Measurements from ENCODE around the gene ZNHIT3. TPM values are rescaled to one million over a fixed set of nuclear protein-coding genes. Genes with fewer than 3 reads are reported as not detected.

ZNHIT3 gene
- total RNA-seq, 3 donors from 2014 or later = 19.0 to 33.7 (median 29.3) TPM

DNA sequence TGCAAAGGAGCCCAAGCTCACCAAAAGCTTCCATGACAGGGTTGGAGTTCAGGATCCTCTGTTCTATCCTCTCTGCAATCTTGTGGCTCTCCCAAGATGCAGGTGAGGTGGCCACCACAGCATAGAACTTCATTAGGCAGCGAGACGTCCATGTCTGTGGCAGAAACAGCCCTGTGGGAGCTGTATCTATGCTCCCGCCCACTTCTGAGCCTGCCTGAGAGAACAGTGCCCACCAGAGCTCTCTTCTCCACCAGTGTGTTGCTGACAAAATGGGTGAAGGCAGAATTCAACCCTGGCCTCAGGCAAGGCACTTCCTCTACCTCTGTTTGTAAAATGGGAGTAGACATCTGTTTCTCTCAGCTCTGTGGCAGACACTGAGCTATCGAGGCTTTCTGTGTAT, 29.4 kb downstream of the ZNHIT3 start:
- Histone ChIP-seq H3K27me3 (no peaks in the 10 kb centered on the region), H3K36me3 (no peaks in the 10 kb centered on the region)

GRCh38 chr17:36523113-36523512, 36.6 kb downstream of the ZNHIT3 start:
- TF ChIP-seq POLR2AphosphoS5 (IDR thresholded peaks at IDR 0.05) (no peak), POLR2A (IDR thresholded peaks at IDR 0.05) (no peak)
- no peak for DNase-seq (ENCODE audit: low spot score in 2 of 2)
- intact Hi-C loops (cut with DNase I; ENCODE audit: low total_unique reads) = no loop called here
- no peaks in the 10 kb centered on the region for H3K9me3 ChIP-seq
- H3K4me3 ChIP-seq = no peak overlapping the region
- no peaks in the 10 kb centered on the region for H3K27me3 ChIP-seq
- H3K36me3 ChIP-seq = no peaks in the 10 kb centered on the region
- H3K27ac ChIP-seq = no peak overlapping the region
- no peaks in the 10 kb centered on the region for H3K4me1 ChIP-seq

More for the DNA sequence above, 29.4 kb downstream of the ZNHIT3 start:
- no peak overlapping the region for H3K4me3 ChIP-seq
- no peaks in the 10 kb centered on the region for H3K9me3 ChIP-seq
- no peaks in the 10 kb centered on the region for H3K4me1 ChIP-seq
- intact Hi-C loops (cut with DNase I; ENCODE audit: low total_unique reads) = no loop called here
- no peak for DNase-seq (ENCODE audit: low spot score in 2 of 2)
- no peak overlapping the region for H3K27ac ChIP-seq
- TF ChIP-seq, protein P1, sequence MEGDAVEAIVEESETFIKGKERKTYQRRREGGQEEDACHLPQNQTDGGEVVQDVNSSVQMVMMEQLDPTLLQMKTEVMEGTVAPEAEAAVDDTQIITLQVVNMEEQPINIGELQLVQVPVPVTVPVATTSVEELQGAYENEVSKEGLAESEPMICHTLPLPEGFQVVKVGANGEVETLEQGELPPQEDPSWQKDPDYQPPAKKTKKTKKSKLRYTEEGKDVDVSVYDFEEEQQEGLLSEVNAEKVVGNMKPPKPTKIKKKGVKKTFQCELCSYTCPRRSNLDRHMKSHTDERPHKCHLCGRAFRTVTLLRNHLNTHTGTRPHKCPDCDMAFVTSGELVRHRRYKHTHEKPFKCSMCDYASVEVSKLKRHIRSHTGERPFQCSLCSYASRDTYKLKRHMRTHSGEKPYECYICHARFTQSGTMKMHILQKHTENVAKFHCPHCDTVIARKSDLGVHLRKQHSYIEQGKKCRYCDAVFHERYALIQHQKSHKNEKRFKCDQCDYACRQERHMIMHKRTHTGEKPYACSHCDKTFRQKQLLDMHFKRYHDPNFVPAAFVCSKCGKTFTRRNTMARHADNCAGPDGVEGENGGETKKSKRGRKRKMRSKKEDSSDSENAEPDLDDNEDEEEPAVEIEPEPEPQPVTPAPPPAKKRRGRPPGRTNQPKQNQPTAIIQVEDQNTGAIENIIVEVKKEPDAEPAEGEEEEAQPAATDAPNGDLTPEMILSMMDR (IDR thresholded peaks at IDR 0.05) = no peak
- no peak for TF ChIP-seq POLR2AphosphoS5 (IDR thresholded peaks at IDR 0.05)
- no peak for TF ChIP-seq POLR2A (IDR thresholded peaks at IDR 0.05)

DNA sequence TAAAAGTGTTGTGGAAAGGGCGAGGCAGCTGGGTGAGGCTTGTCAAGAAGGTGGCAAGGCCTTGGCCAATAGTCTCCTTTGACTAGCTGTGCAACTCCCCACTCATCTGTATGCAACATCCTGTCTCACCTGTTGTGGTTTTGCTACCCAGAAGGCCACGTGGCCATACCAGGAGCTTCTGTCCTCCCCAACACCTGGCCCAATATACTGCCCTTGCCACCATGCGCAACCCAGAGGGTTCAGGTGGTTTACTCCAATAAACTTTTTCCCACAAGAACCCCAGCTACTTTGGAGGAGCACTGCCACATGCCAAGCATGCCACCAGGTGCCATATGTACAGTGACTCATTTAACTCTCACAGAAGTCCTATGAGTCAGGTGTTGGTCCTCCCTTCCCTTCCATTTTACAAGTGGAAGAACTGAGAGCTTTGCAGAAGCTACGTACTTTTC, 38.0 kb downstream of the ZNHIT3 start:
- DNase-seq (ENCODE audit: low spot score in 2 of 2) = no peak

DNA sequence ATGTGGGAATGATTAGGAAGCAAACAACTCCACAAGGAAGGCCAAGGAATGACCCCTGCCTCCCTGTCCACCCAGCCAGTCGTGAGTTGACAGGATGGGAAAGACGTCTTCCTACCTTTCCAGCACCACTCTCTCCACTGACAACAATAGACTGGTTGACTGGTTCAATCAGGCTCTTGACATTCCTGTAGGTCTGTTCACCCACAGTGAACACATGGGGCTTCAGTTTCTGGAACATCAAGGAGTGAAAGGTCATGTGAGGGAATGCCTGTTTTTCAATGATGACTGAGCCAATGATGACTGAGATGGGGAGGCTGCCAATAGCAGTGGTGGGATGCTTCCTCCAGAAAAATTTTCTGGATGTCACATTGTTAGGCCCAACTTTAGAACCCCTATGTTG, 38.6 kb downstream of the ZNHIT3 start:
- no peak for DNase-seq (ENCODE audit: low spot score in 2 of 2)
- intact Hi-C loops (cut with DNase I; ENCODE audit: low total_unique reads) = no loop called here
- Histone ChIP-seq H3K27ac (no peak overlapping the region), H3K9me3 (no peaks in the 10 kb centered on the region), H3K4me3 (no peak overlapping the region), H3K4me1 (no peaks in the 10 kb centered on the region), H3K27me3 (no peaks in the 10 kb centered on the region), H3K36me3 (no peaks in the 10 kb centered on the region)
- TF ChIP-seq POLR2AphosphoS5 (IDR thresholded peaks at IDR 0.05) (no peak), POLR2A (IDR thresholded peaks at IDR 0.05) (no peak)
- TF ChIP-seq, protein P1 (IDR thresholded peaks at IDR 0.05) = no peak

More for the DNA sequence above, 38.0 kb downstream of the ZNHIT3 start:
- intact Hi-C loops (cut with DNase I; ENCODE audit: low total_unique reads) = no loop called here
- H3K9me3 ChIP-seq = no peaks in the 10 kb centered on the region
- H3K4me3 ChIP-seq = no peak overlapping the region
- H3K27me3 ChIP-seq = no peaks in the 10 kb centered on the region
- no peaks in the 10 kb centered on the region for H3K36me3 ChIP-seq
- TF ChIP-seq POLR2AphosphoS5 (IDR thresholded peaks at IDR 0.05) (no peak), POLR2A (IDR thresholded peaks at IDR 0.05) (no peak)
- TF ChIP-seq, protein P1 (IDR thresholded peaks at IDR 0.05) = no peak
- no peaks in the 10 kb centered on the region for H3K4me1 ChIP-seq
- no peak overlapping the region for H3K27ac ChIP-seq

DNA sequence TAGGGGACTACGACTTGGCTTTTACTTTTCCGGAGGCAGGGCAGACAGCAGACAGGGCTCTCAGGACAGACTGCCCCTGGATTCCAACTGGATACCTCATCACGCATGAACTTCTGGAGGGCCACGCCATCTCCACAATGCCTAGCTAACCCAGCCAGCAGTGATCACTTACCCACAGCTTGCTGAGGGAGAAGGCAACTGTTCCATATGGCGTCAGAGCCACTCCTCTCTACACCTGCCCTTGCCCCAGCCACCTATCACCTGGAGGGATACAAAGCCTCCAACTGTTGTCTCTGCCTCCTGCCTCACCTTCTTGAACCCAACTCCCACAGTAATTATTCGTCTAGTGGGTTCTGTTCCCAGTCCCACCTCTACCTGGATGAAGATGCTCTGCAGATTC, 39.4 kb downstream of the ZNHIT3 start:
- DNase-seq (ENCODE audit: low spot score in 2 of 2) = no peak
- Histone ChIP-seq H3K27ac (no peak overlapping the region), H3K27me3 (no peaks in the 10 kb centered on the region), H3K4me1 (no peaks in the 10 kb centered on the region), H3K9me3 (no peaks in the 10 kb centered on the region), H3K4me3 (no peak overlapping the region), H3K36me3 (no peaks in the 10 kb centered on the region)
- TF ChIP-seq POLR2A (IDR thresholded peaks at IDR 0.05) = no peak
- TF ChIP-seq, protein P1 (IDR thresholded peaks at IDR 0.05) = no peak
- TF ChIP-seq POLR2AphosphoS5 (IDR thresholded peaks at IDR 0.05) = no peak
- intact Hi-C loops (cut with DNase I; ENCODE audit: low total_unique reads) = no loop called here
